ENCODE measurements around the gene TBC1D9.

Gene TBC1D9

DNA sequence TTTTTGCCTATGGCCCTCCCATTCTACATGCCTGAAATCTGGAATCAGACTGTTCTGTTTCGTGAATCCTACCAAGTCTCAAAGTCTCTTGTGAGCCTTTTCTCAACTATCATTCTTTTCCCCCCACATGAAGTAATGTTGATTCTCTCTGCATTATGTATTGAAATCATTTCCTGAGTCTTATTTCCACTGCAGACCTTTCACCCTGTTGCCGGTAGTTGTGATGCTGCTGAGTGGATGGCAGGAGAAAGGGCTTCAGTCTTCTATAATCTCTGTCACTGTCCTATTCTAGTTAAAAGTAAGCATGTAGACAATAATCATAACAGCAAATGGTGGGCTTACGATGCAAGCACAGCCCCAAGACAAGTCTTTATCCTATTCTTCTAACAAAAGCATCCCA lies 75.0 kb downstream of the TBC1D9 start:
- no peak overlapping the region for H3K4me3 ChIP-seq (ENCODE audit: control insufficient read depth, low read depth, low read length)
- no peak for DNase-seq (ENCODE audit: low read depth)
- TF ChIP-seq, protein P1, sequence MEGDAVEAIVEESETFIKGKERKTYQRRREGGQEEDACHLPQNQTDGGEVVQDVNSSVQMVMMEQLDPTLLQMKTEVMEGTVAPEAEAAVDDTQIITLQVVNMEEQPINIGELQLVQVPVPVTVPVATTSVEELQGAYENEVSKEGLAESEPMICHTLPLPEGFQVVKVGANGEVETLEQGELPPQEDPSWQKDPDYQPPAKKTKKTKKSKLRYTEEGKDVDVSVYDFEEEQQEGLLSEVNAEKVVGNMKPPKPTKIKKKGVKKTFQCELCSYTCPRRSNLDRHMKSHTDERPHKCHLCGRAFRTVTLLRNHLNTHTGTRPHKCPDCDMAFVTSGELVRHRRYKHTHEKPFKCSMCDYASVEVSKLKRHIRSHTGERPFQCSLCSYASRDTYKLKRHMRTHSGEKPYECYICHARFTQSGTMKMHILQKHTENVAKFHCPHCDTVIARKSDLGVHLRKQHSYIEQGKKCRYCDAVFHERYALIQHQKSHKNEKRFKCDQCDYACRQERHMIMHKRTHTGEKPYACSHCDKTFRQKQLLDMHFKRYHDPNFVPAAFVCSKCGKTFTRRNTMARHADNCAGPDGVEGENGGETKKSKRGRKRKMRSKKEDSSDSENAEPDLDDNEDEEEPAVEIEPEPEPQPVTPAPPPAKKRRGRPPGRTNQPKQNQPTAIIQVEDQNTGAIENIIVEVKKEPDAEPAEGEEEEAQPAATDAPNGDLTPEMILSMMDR (IDR thresholded peaks at IDR 0.05; ENCODE audit: control insufficient read depth, insufficient read depth, low read depth, low read length, missing control alignments): no peak

- TF ChIP-seq, protein P1 (IDR thresholded peaks at IDR 0.05; ENCODE audit: control insufficient read depth, insufficient read depth, low read depth, low read length, missing control alignments): no peak
- no peak overlapping the region for H3K4me3 ChIP-seq (ENCODE audit: control insufficient read depth, low read depth, low read length)
- no peak for DNase-seq (ENCODE audit: low read depth)
Measured at GRCh38 chr4:140680686-140681085, 75.5 kb downstream of the TBC1D9 start.

GRCh38 chr4:140679576-140679975 lies 76.6 kb downstream of the TBC1D9 start:
- TF ChIP-seq, protein P1 (IDR thresholded peaks at IDR 0.05; ENCODE audit: control insufficient read depth, insufficient read depth, low read depth, low read length, missing control alignments): no peak
- DNase-seq (ENCODE audit: low read depth): no peak
- H3K4me3 ChIP-seq (ENCODE audit: control insufficient read depth, low read depth, low read length): no peak overlapping the region

DNA sequence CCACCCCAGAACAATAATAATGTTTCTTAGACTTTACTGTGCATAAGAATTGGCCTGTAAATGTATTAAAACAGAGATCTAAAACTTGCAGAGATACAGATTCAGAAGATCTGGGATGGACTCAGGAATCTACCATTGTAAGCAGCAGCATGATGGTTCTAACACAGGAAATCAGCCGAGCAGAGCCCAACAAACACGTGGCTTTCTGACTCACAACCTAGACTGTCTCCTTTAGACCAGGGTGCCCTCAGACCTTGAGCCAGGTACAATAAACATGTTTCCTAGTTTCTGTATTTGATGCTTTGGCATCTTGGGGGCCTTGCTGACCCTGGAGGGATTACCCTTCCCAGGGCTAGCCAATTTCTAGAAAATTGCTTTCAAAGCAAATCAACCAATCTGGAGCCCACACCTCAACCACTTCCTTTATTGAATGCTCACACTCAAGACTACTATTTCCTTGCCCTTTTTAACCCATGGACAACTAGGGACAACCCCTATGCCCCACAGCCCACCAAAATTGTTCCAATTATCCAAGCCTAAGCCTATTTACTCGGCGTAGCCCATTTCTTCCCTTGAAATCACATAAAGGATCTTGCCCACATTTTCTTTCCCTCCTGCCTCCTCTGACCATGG lies 80.5 kb downstream of the TBC1D9 start:
- TF ChIP-seq, protein P1 (IDR thresholded peaks at IDR 0.05; ENCODE audit: control insufficient read depth, insufficient read depth, low read depth, low read length, missing control alignments): no peak
- no peak overlapping the region for H3K4me3 ChIP-seq (ENCODE audit: control insufficient read depth, low read depth, low read length)
- no peak for DNase-seq (ENCODE audit: low read depth)

DNA sequence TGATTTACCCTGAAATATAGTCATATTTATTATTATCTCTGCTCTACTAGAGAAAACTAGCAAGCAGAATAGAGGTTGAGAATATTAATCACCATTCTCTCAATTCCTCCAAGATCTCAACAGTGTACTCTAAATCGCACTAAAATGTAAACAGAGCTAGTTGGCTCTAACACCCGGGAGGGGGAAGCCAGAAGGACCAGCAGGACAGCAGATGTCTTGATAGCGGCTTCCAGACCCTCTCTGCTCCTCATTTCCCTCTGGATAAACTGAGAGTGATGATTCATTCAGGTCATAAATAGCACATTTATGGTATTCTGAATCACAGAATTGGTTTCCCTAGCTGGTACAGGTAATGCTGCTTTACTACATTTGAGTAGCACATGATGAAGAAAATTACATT lies 82.5 kb downstream of the TBC1D9 start:
- TF ChIP-seq, protein P1 (IDR thresholded peaks at IDR 0.05; ENCODE audit: control insufficient read depth, insufficient read depth, low read depth, low read length, missing control alignments): no peak
- no peak overlapping the region for H3K4me3 ChIP-seq (ENCODE audit: control insufficient read depth, low read depth, low read length)
- no peak for DNase-seq (ENCODE audit: low read depth)

GRCh38 chr4:140672416-140672815 lies 83.8 kb downstream of the TBC1D9 start:
- TF ChIP-seq, protein P1 (IDR thresholded peaks at IDR 0.05; ENCODE audit: control insufficient read depth, insufficient read depth, low read depth, low read length, missing control alignments): no peak
- DNase-seq (ENCODE audit: low read depth): no peak
- H3K4me3 ChIP-seq (ENCODE audit: control insufficient read depth, low read depth, low read length): no peak overlapping the region

Data from AG09309 (cell line).